D721Med (cell line): ENCODE data around the gene VPS13D.

Source experiments
- DNase-seq: peaks from one replicate; pipeline ENCODE4 v3.0.0; 2011; ENCODE audit warnings: low spot score; ENCODE audit not compliant: insufficient read length
- FAIRE-seq: peaks from 2 replicates; lab custom pipeline; 2011; peaks lifted over from hg19 to GRCh38; lab: Jason Lieb, UNC
- CTCF ChIP-seq: IDR thresholded peaks from 2 replicates; pipeline ENCODE4 v1.5.1; 2012; ENCODE audit warnings: mild to moderate bottlenecking, control low read depth; ENCODE audit not compliant: insufficient read depth; ENCODE audit errors: missing control alignments

The VPS13D gene

GRCh38 chr1:12359359-12360133, 129.7 kb downstream of the VPS13D start:
- no peak for DNase-seq
- no peak for FAIRE-seq
- no peak for TF ChIP-seq CTCF

GRCh38 chr1:12368646-12369045, 138.8 kb downstream of the VPS13D start:
- FAIRE-seq: no peak
- DNase-seq: no peak
- TF ChIP-seq CTCF: no peak

DNA sequence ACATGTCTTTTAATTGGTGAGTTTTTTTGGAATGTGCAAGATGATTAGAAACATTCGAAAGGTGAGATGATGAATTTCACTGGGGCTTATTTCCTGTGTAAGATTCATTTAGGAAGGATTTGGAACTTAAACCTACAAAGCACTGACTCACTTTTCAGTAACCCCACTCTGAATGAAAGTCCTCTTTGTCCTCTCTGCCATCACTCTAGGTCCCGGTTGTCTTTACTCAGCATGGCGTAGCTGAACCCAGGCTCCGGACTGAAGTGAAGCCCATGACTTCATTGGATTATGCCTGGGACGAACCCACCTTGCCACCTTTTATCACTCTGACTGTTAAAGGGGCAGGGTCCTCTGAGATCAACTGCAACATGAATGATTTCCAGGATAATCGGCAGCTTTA, 139.4 kb downstream of the VPS13D start:
- TF ChIP-seq CTCF: no peak
- no peak for DNase-seq
- FAIRE-seq: no peak

- FAIRE-seq (no peak), DNase-seq (no peak)
- no peak for TF ChIP-seq CTCF
Measured at GRCh38 chr1:12370333-12370975, 140.6 kb downstream of the VPS13D start.

DNA sequence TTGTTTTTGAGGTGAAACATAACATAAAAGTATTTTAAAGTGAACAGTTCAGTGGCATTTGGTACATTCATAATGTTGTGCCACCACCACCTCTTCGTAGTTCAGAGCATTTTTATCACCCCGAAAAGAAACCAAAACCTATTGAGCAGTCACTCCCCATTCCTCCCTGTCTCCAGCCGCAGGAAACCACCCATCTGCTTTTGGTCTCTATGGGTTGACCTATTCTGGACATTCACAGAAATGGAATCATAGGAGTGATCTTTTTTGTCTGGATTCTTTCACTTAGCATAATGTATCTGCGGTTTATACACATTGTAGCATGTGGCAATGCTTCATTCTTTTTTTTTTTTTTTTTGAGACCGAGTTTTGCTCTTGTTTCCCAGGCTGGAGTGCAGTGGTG, 141.2 kb downstream of the VPS13D start:
- FAIRE-seq: no peak
- no peak for DNase-seq
- TF ChIP-seq CTCF: no peak

DNA sequence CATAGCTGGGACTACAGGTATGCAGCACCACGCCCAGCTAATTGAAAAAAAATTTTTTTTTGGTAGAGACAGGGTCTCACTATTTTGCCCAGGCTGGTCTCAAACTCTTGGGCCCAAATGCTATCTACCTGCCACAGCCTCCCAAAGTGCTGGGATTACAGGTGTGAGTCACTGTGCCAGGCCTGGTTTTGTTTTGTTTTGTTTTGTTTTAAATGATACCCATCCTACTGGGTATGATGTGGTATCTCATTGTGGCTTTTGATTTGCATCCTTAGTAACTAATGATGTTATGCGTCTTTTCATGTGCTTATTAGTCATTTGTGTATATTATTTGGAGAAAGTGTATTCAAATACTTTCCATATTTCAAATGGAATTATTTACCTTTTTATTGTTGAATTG, 142.3 kb downstream of the VPS13D start:
- no peak for TF ChIP-seq CTCF
- FAIRE-seq: no peak

DNA sequence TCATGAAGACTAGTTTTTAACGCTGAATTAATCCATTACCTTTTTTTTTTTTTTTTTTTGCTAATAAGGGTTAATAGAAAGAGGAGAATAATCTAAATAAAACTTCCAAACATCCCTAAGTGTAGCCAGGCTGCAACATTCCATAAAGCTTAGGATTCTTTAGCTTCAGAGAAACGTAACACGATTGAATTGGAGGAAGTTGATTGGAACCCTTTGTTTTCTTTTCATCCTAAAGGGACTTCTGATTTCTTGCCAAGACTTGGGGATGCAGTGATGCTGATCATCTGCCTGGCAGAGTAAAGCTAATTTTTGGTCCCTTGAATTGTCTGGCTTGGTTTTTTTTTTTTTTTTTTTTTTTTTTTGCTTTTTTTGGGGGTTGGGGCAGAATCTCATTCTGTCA, 142.9 kb downstream of the VPS13D start:
- DNase-seq (no peak), FAIRE-seq (no peak)
- no peak for TF ChIP-seq CTCF

More for the DNA sequence above, 142.3 kb downstream of the VPS13D start:
- DNase-seq: no peak
